HepG2 (cell line): Measurements from ENCODE around the gene LRRC8E. TPM values are rescaled to one million over a fixed set of nuclear protein-coding genes. Genes with fewer than 3 reads are reported as not detected.

ENCODE experiments used
- ARID4A ChIP-seq: sonication (generic); formaldehyde crosslinking; IDR thresholded peaks from 2 replicates; pipeline ENCODE4 v1.5.0; 2020; ENCODE audit warnings: mild to moderate bottlenecking, missing genetic modification reagents, borderline replicate concordance
- GABPA ChIP-seq, 2 experiments: IDR thresholded peaks; 2 replicates each; pipeline ENCODE4 v1.6.1; 2011 to 2016; ENCODE audit warnings: low read depth in 2 of 2, low read length in 1 of 2, missing biosample characterization in 1 of 2, missing genetic modification characterization in 1 of 2
- HMGXB3 ChIP-seq: sonication (generic); formaldehyde crosslinking; IDR thresholded peaks from 2 replicates; pipeline ENCODE4 v1.4.0; 2020; ENCODE audit warnings: missing genetic modification reagents, borderline replicate concordance
- HOXA3 ChIP-seq: sonication (generic); formaldehyde crosslinking; IDR thresholded peaks from 2 replicates; pipeline ENCODE4 v1.5.0; 2020; ENCODE audit warnings: missing genetic modification reagents
- HOXD1 ChIP-seq: sonication (generic); formaldehyde crosslinking; IDR thresholded peaks from 2 replicates; pipeline ENCODE4 v1.5.0; 2020; ENCODE audit warnings: missing genetic modification reagents
- MAF1 ChIP-seq: sonication (generic); formaldehyde crosslinking; IDR thresholded peaks from 2 replicates; pipeline ENCODE4 v1.5.0; 2020; ENCODE audit warnings: missing genetic modification reagents, borderline replicate concordance
- MAFF ChIP-seq: IDR thresholded peaks from 2 replicates; pipeline ENCODE4 v1.6.1; 2011; ENCODE audit warnings: low read depth, low read length, improper control_type of control experiment
- RARG ChIP-seq: sonication (generic); formaldehyde crosslinking; IDR thresholded peaks from 2 replicates; pipeline ENCODE4 v1.4.0; 2020; ENCODE audit warnings: low read depth, mild to moderate bottlenecking, missing genetic modification reagents
- SRY ChIP-seq: sonication (generic); formaldehyde crosslinking; IDR thresholded peaks from 2 replicates; pipeline ENCODE4 v1.8.0; 2022; ENCODE audit warnings: mild to moderate bottlenecking, missing genetic modification reagents
- ZNF232 ChIP-seq: sonication (generic); formaldehyde crosslinking; IDR thresholded peaks from 2 replicates; pipeline ENCODE4 v1.4.0; 2020; ENCODE audit warnings: missing genetic modification reagents, borderline replicate concordance
- ZNF317 ChIP-seq: sonication (generic); formaldehyde crosslinking; IDR thresholded peaks from 2 replicates; pipeline ENCODE4 v1.5.0; 2020; ENCODE audit warnings: mild to moderate bottlenecking, missing genetic modification reagents
- ZNF710 ChIP-seq: sonication (generic); formaldehyde crosslinking; IDR thresholded peaks from 2 replicates; pipeline ENCODE4 v1.5.0; 2020; ENCODE audit warnings: mild to moderate bottlenecking, missing genetic modification reagents, borderline replicate concordance
- ZNF781 ChIP-seq: sonication (generic); formaldehyde crosslinking; IDR thresholded peaks from 2 replicates; pipeline ENCODE4 v1.5.1; 2020; ENCODE audit warnings: borderline replicate concordance, mild to moderate bottlenecking, missing genetic modification reagents; ENCODE audit errors: not compliant biosample characterization
- ZNF784 ChIP-seq: sonication (generic); formaldehyde crosslinking; IDR thresholded peaks from 2 replicates; pipeline ENCODE4 v1.5.1; 2020; ENCODE audit warnings: missing genetic modification reagents, mild to moderate bottlenecking, borderline replicate concordance
- polyA plus RNA-seq, 8 experiments: library from polyadenylated mRNA; depleted of rRNA in 3 of 8; stranded (reverse) in 7 of 8; unstranded in 1 of 8; fragments of >200 nt; fragmentation: Illumina TruSeq in 4 of 8; extraction: Trizol in 4 of 8; gene quantifications; 2 replicates each; pipeline versions ENCODE4 v1.2.1 to v1.2.3, GENCODE V29; 2011 to 2016; ENCODE audit warnings: low read depth in 4 of 8, missing spikeins in 1 of 8, mixed read lengths in 1 of 8; ENCODE audit not compliant: insufficient read depth in 1 of 8
- total RNA-seq, 5 experiments: library from RNA; depleted of rRNA; stranded (reverse); fragments of >200 nt; fragmentation: Illumina TruSeq; extraction: Trizol; gene quantifications; 2 replicates each; pipeline ENCODE4 v1.2.3, GENCODE V29; 2016; ENCODE audit warnings: low read depth in 1 of 5

The LRRC8E gene
- total and polyA plus RNA-seq, 2 of the 13 experiments (the other 11 are each of a cell fraction or from before 2014, with no cell fraction given) = 8.0 to 10.3 TPM

GRCh38 chr19:7904074-7905020, 16.0 kb downstream of the LRRC8E start (continued):
- TF ChIP-seq ARID4A (CRISPR knock-in tag) (peak; percentile 45; the same call in 1 of the 2 replicates), ZNF232 (CRISPR knock-in tag) (0 out of 2 replicates have a peak, but pooled peaks have one; percentile 48), HOXA3 (CRISPR knock-in tag) (no peak), ZNF784 (0 out of 2 replicates have a peak, but pooled peaks have one; percentile 20), ZNF781 (CRISPR knock-in tag) (no peak), MAFF (no peak), ZNF710 (0 out of 2 replicates have a peak, but pooled peaks have one; percentile 26), GABPA (IDR thresholded peaks at IDR 0.05; ENCODE audit: low read depth, low read length) (no peak), GABPA (CRISPR knock-in tag; IDR thresholded peaks at IDR 0.05; ENCODE audit: low read depth) (0 out of 2 replicates have a peak, but pooled peaks have one; percentile 29), MAF1 (CRISPR knock-in tag) (0 out of 2 replicates have a peak, but pooled peaks have one; percentile 44), HOXD1 (CRISPR knock-in tag) (0 out of 2 replicates have a peak, but pooled peaks have one; percentile 57), RARG (CRISPR knock-in tag) (no peak), HMGXB3 (CRISPR knock-in tag) (0 out of 2 replicates have a peak, but pooled peaks have one; percentile 3), SRY (CRISPR knock-in tag) (0 out of 2 replicates have a peak, but pooled peaks have one; percentile 7), ZNF317 (0 out of 2 replicates have a peak, but pooled peaks have one; percentile 26)
